Mammary epithelial cell (primary cell): Measurements from ENCODE around the gene COLEC11.

Experiments used
- EZH2 ChIP-seq: IDR thresholded peaks from 2 replicates; pipeline ENCODE4 v1.6.1; 2012; ENCODE audit warnings: low read length, inconsistent platforms, borderline replicate concordance
- TF ChIP-seq, protein P1 (sequence below), 2 donors: IDR thresholded peaks in 1 of 2; conservative IDR thresholded peaks in 1 of 2; 2 replicates each; pipeline ENCODE4 v1.5.1; 2011 to 2012; ENCODE audit warnings: inconsistent platforms in 2 of 2, low read length in 2 of 2, mild to moderate bottlenecking in 2 of 2, control low read depth in 1 of 2, low read depth in 1 of 2; ENCODE audit not compliant: insufficient read depth in 1 of 2; ENCODE audit errors: extremely low read depth in 1 of 2

GRCh38 chr2:3644246-3644525, 49.3 kb downstream of the COLEC11 start:
- no peak for TF ChIP-seq EZH2
- TF ChIP-seq, protein P1, sequence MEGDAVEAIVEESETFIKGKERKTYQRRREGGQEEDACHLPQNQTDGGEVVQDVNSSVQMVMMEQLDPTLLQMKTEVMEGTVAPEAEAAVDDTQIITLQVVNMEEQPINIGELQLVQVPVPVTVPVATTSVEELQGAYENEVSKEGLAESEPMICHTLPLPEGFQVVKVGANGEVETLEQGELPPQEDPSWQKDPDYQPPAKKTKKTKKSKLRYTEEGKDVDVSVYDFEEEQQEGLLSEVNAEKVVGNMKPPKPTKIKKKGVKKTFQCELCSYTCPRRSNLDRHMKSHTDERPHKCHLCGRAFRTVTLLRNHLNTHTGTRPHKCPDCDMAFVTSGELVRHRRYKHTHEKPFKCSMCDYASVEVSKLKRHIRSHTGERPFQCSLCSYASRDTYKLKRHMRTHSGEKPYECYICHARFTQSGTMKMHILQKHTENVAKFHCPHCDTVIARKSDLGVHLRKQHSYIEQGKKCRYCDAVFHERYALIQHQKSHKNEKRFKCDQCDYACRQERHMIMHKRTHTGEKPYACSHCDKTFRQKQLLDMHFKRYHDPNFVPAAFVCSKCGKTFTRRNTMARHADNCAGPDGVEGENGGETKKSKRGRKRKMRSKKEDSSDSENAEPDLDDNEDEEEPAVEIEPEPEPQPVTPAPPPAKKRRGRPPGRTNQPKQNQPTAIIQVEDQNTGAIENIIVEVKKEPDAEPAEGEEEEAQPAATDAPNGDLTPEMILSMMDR (conservative IDR thresholded peaks at IDR 0.05 in 1 of 2, IDR thresholded peaks at IDR 0.05 in 1 of 2; ENCODE audit: extremely low read depth in 1 of 2, insufficient read depth in 1 of 2, low read depth in 1 of 2, low read length in 2 of 2) = no peak
